HFF-Myc (cell line): Measurements from ENCODE around the gene ASB1.

Experiments
- DNase-seq: peaks from one replicate; pipeline ENCODE4 v3.0.0-alpha.2; 2011; ENCODE audit warnings: low read depth; ENCODE audit errors: extremely low read depth
- H3K4me3 ChIP-seq: replicated peaks from 2 replicates; pipeline ENCODE4 v1.5.1; 2011; ENCODE audit warnings: low read depth, mild to moderate bottlenecking, control low read depth, low read length
- CTCF ChIP-seq: IDR thresholded peaks from 2 replicates; pipeline ENCODE4 v1.5.1; 2012; ENCODE audit warnings: mild to moderate bottlenecking, low read depth, low read length, control low read depth; ENCODE audit errors: missing control alignments

ASB1 gene

GRCh38 chr2:238409341-238410199, 17.2 kb upstream of the ASB1 start:
- no peak for TF ChIP-seq CTCF
- DNase-seq = no peak

GRCh38 chr2:238412067-238412767, 14.5 kb upstream of the ASB1 start:
- TF ChIP-seq CTCF = no peak
- no peak for DNase-seq
- H3K4me3 ChIP-seq = no peak overlapping the region

More at GRCh38 chr2:238409341-238410199, 17.2 kb upstream of the ASB1 start:
- H3K4me3 ChIP-seq = no peak overlapping the region

- TF ChIP-seq CTCF = no peak
- H3K4me3 ChIP-seq = no peak overlapping the region
- DNase-seq = no peak
These were observed 13.4 kb upstream of the ASB1 start for GRCh38 chr2:238413368-238413767.

GRCh38 chr2:238415036-238415764, 11.5 kb upstream of the ASB1 start:
- no peak for TF ChIP-seq CTCF
- no peak for DNase-seq
- no peak overlapping the region for H3K4me3 ChIP-seq

- no peak for TF ChIP-seq CTCF
- DNase-seq = no peak
- no peak overlapping the region for H3K4me3 ChIP-seq
These were observed 10.8 kb upstream of the ASB1 start for GRCh38 chr2:238415893-238416292.

GRCh38 chr2:238418196-238418998, 8.3 kb upstream of the ASB1 start:
- no peak for TF ChIP-seq CTCF
- no peak for DNase-seq
- H3K4me3 ChIP-seq = no peak overlapping the region
